ENCODE results near the gene HK1.

DNA sequence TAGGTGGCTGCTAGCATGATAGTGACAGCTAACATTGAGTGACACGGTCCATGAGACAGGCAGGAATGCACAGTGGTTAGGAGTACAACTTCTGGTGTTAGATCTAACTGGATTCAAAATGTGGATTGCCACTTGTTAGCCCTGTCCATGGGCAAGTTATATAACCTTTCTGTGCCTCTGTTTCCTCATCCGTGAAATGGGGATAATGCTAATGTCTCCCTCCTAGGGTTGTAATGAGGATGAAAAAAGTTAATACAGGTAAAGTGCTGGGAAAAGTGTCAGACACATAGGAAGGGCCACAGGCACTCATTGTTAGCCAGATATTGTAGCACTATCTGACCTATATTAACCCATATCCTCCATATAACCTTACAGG, 96.6 kb downstream of the HK1 start:
- TF ChIP-seq, protein P1, sequence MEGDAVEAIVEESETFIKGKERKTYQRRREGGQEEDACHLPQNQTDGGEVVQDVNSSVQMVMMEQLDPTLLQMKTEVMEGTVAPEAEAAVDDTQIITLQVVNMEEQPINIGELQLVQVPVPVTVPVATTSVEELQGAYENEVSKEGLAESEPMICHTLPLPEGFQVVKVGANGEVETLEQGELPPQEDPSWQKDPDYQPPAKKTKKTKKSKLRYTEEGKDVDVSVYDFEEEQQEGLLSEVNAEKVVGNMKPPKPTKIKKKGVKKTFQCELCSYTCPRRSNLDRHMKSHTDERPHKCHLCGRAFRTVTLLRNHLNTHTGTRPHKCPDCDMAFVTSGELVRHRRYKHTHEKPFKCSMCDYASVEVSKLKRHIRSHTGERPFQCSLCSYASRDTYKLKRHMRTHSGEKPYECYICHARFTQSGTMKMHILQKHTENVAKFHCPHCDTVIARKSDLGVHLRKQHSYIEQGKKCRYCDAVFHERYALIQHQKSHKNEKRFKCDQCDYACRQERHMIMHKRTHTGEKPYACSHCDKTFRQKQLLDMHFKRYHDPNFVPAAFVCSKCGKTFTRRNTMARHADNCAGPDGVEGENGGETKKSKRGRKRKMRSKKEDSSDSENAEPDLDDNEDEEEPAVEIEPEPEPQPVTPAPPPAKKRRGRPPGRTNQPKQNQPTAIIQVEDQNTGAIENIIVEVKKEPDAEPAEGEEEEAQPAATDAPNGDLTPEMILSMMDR (conservative IDR thresholded peaks at IDR 0.05 in 1 of 2, IDR thresholded peaks at IDR 0.05 in 1 of 2; ENCODE audit: extremely low read depth in 1 of 2, insufficient read depth in 1 of 2, low read depth in 1 of 2, low read length in 2 of 2): no peak
- TF ChIP-seq EZH2 (IDR thresholded peaks at IDR 0.05; ENCODE audit: borderline replicate concordance, low read length): no peak
